Suprapubic skin (tissue), 3 donors: ENCODE data around the gene UTS2B.

Experiments used
- CTCF ChIP-seq, 2 donors: fragments of 200-600 bp in 1 of 2; fragments of 450-650 bp in 1 of 2; sonication (generic) in 1 of 2; IDR thresholded peaks; one replicate each; pipeline ENCODE4 v1.5.1; 2016 to 2019; ENCODE audit warnings: antibody characterized with exemption in 2 of 2, mild to moderate bottlenecking in 1 of 2, moderate library complexity in 1 of 2
- EP300 ChIP-seq: sonication (generic); formaldehyde crosslinking; IDR thresholded peaks from one replicate; pipeline ENCODE4 v1.6.1; 2017; ENCODE audit warnings: antibody characterized with exemption
- POLR2A ChIP-seq, 2 donors: fragments of 450-650 bp; IDR thresholded peaks; one replicate each; pipeline ENCODE4 v1.6.1; 2017; ENCODE audit warnings: antibody characterized with exemption in 2 of 2, mild to moderate bottlenecking in 2 of 2, moderate library complexity in 2 of 2

GRCh38 chr3:191259486-191259885, 70.8 kb downstream of the UTS2B start:
- TF ChIP-seq POLR2A (IDR thresholded peaks at IDR 0.05) = no peak
- no peak for TF ChIP-seq CTCF (IDR thresholded peaks at IDR 0.05)
- TF ChIP-seq EP300 = no peak
